NCI-H2107 treated with DMSO at 0.1 percent for 48 hours (cell line): Measurements from ENCODE around the gene ALDH18A1.

Source experiments
- DNase-seq: peaks from one replicate; lab custom pipeline; 2025; ENCODE audit not compliant: unreplicated experiment; lab: John Stamatoyannopoulos, UW

Gene ALDH18A1

DNA sequence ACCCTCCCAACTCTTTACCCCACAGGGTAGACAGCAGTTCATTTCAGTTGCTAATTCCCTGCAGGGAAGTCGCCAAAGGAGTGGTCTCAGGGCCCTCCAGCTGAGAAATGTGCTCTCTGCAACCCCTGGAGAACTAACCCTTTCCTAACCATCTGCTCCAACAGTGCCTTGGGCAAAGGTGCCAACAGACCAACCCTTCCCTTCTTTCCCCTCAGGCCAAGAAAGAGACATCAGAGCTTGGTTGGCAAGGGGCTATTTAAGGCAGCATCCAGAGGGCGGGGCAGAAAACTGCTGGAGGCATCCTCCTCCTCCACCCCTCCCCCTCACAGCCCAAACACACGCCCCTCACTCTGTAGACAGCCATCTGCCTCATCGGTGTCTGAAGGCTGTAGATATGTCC, 97.0 kb downstream of the ALDH18A1 start:
- DNase-seq = no peak

DNA sequence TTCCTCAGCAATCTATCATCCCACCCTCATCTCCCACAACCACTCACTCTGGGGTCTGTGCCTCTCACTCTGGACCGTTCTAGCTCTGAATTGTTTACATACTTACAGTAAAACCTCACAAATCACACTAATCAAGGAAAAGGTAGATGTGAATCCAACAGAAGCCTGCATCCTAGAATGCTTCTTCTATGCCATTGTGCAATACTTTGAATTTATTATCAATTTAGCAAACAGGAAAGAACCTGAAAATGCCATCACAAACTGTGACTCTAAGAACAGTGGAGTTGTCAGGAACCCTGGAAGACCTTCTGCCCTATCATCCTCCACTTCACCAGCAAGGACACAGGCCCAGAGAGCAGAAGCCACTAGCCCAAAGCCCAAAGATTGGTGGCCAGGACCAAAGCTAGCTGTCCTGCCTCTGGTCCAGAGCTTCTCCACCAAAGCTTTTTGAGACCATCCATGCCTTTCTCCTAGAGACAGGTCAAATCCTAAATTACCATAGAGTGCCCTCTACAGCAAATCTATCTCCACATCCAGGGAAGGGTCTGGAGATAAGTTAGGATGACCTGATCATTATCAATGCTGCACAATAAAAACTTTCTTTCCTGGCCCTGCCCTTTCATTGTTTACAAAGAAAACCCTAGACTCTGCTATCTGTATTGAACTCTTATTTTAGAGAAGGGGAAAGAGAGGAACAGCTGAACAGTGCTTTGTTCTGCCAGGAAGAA, 97.8 kb downstream of the ALDH18A1 start:
- DNase-seq = no peak

DNA sequence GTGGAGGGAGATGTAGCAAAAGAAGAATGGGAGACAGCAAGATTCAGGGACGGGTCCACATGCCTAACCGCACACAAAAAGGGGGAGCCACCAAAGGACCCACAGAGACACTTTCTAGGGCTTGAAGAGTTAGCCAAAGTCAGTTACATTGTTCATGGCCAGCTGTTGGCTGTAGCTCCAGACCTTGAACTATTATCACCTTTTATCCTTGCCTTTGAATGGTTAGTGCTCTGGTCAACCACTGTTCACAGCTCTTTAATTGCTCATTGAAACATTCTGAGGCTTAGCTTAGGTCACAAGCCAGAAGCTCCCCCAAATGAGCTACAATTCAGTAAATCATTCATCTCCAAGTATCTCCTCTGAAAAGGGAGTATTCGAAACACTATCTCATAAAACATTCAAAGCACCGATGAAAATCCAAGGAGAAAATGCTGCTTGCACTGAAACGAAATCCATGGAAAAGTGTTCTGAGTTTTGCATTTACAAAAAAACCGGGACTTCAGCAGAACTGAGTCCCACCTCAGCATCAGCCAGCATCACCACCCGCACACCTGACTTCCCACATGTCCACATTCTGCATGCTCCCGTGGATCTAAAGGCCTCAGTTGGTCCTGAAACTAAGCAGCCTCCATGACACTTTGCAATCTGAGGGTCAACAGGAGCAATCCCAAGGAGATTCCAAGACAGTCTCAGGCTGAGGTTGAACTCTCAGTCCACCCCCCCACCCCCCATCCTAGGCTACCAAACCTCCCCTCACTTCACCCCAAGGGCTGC, 99.3 kb downstream of the ALDH18A1 start:
- no peak for DNase-seq
